Stomach (tissue), 4 donors: Measurements from ENCODE around the gene ESD.

ENCODE experiments used
- CTCF ChIP-seq, 7 experiments: fragments of 450-650 bp in 4 of 7; fragments of 200-600 bp in 3 of 7; sonication (generic) in 3 of 7; IDR thresholded peaks; one replicate each; pipeline ENCODE4 v1.5.1; 2016 to 2019; ENCODE audit warnings: antibody characterized with exemption in 7 of 7, control low read depth in 2 of 7, mild to moderate bottlenecking in 1 of 7
- EP300 ChIP-seq: sonication (generic); formaldehyde crosslinking; IDR thresholded peaks from one replicate; pipeline ENCODE4 v1.6.1; 2017; ENCODE audit warnings: antibody characterized with exemption
- POLR2A ChIP-seq, 4 donors: fragments of 450-650 bp; IDR thresholded peaks; one replicate each; pipeline ENCODE4 v1.6.1; 2016; ENCODE audit warnings: antibody characterized with exemption in 4 of 4, control low read depth in 2 of 4, mild to moderate bottlenecking in 1 of 4, moderate library complexity in 1 of 4

DNA sequence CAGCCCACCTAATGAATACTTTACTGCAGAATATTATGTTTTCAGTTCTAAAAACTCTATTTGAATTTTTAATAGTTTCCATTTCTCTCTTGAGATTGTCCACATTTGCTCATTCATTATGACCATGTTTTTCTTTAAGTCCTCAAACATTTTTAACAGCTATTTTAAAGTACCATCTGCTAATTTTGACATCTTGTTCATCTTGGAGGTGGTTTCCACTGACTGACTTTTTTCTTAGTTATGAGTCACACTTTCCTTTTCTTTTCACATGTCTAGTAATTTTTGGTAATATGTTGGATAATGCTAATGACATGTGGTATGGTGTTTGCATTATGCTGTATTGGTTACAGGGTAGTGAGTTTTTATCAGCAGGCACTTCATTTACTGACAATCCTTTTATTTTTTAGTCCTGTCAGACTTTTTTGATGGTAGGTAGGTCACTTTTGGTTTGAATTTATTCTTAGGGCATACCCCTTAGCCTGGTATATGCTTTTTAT is 15.4 kb upstream of the ESD start:
- TF ChIP-seq CTCF (IDR thresholded peaks at IDR 0.05), result no peak
- no peak for TF ChIP-seq POLR2A (IDR thresholded peaks at IDR 0.05)
- no peak for TF ChIP-seq EP300
